ENCODE data around the gene USP2. TPM values are rescaled to one million over a fixed set of nuclear protein-coding genes. Genes with fewer than 3 reads are reported as not detected.

The USP2 gene
- total RNA-seq, 1 donor from 2014 or later = 135 TPM

GRCh38 chr11:119309953-119310681 is 71.4 kb downstream of the USP2 start:
- H3K4me3 ChIP-seq = no peak overlapping the region
- no peaks in the 10 kb centered on the region for H3K9me3 ChIP-seq (replicated peaks)
- no peaks in the 10 kb centered on the region for H3K27me3 ChIP-seq (ENCODE audit: low read depth)
- intact Hi-C loops (cut with micrococcal nuclease) = no loop called here
- H3K4me1 ChIP-seq = peaks cover 28% of the 10 kb centered on the region
- peaks cover 64% of the 10 kb centered on the region for H3K36me3 ChIP-seq
- TF ChIP-seq CTCF (IDR thresholded peaks at IDR 0.05; ENCODE audit: borderline replicate concordance) = no peak
- DNase-seq = no peak
- H3K27ac ChIP-seq (replicated peaks) = peak overlapping the region; percentile 51

GRCh38 chr11:119309411-119309810 is 72.1 kb downstream of the USP2 start:
- H3K27me3 ChIP-seq (ENCODE audit: low read depth) = no peaks in the 10 kb centered on the region

GRCh38 chr11:119307974-119308373 is 73.5 kb downstream of the USP2 start:
- Histone ChIP-seq H3K27me3 (ENCODE audit: low read depth) (no peaks in the 10 kb centered on the region), H3K9me3 (replicated peaks) (no peaks in the 10 kb centered on the region), H3K36me3 (peaks cover 58% of the 10 kb centered on the region), H3K4me3 (no peak overlapping the region), H3K27ac (replicated peaks) (peak overlapping the region; percentile 53), H3K4me1 (peaks cover 22% of the 10 kb centered on the region)
- TF ChIP-seq CTCF (IDR thresholded peaks at IDR 0.05; ENCODE audit: borderline replicate concordance) = no peak
- intact Hi-C loops (cut with micrococcal nuclease) = no loop called here
- no peak for DNase-seq

More at GRCh38 chr11:119309411-119309810, 72.1 kb downstream of the USP2 start:
- DNase-seq = no peak
- Histone ChIP-seq H3K27ac (replicated peaks) (peak overlapping the region; percentile 51), H3K36me3 (peaks cover 57% of the 10 kb centered on the region), H3K4me3 (no peak overlapping the region), H3K4me1 (peaks cover 22% of the 10 kb centered on the region), H3K9me3 (replicated peaks) (no peaks in the 10 kb centered on the region)
- intact Hi-C loops (cut with micrococcal nuclease) = no loop called here
- TF ChIP-seq CTCF (IDR thresholded peaks at IDR 0.05; ENCODE audit: borderline replicate concordance) = no peak

DNA sequence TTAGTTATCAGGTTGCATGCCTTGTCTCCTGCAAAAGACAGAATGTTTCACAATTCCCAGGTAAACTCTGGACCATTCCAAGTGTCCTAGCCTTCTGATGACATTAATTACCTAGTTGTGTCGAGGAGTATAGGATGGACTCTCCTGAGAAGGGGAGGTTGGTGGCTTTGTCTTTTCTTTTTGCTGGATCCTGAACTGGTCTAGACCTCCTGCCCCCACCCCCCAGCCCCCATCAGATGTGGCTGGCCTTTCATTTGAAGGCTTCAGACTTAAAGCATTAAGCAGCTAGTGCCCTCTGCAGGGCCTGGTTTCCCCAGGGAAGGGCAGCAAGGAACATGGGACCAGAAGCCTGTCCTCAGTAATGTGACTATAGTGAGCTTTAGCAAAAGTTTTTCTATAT is 74.3 kb downstream of the USP2 start:
- peak; percentile 27 for TF ChIP-seq CTCF (IDR thresholded peaks at IDR 0.05; ENCODE audit: borderline replicate concordance)
- H3K27ac ChIP-seq (replicated peaks) = peak overlapping the region; percentile 53
- peaks cover 57% of the 10 kb centered on the region for H3K36me3 ChIP-seq
- no peak overlapping the region for H3K4me3 ChIP-seq
- H3K27me3 ChIP-seq (ENCODE audit: low read depth) = no peaks in the 10 kb centered on the region
- H3K4me1 ChIP-seq = peaks cover 22% of the 10 kb centered on the region
- no peak for DNase-seq
- H3K9me3 ChIP-seq (replicated peaks) = no peaks in the 10 kb centered on the region
- intact Hi-C loops (cut with micrococcal nuclease) = no loop called here

- peaks cover 51% of the 10 kb centered on the region for H3K36me3 ChIP-seq
- intact Hi-C loops (cut with micrococcal nuclease) = no loop called here
- no peaks in the 10 kb centered on the region for H3K9me3 ChIP-seq (replicated peaks)
- no peaks in the 10 kb centered on the region for H3K27me3 ChIP-seq (ENCODE audit: low read depth)
- peaks cover 22% of the 10 kb centered on the region for H3K4me1 ChIP-seq
- DNase-seq = no peak
- no peak for TF ChIP-seq CTCF (IDR thresholded peaks at IDR 0.05; ENCODE audit: borderline replicate concordance)
- H3K4me3 ChIP-seq = no peak overlapping the region
- peak overlapping the region; percentile 16 for H3K27ac ChIP-seq (replicated peaks)
Observed at GRCh38 chr11:119306373-119306890, 75.1 kb downstream of the USP2 start.
